Fibroblast of mammary gland (primary cell): Measurements from ENCODE around the gene RYR2.

Experiments
- DNase-seq: peaks from one replicate; pipeline ENCODE4 v3.0.0-alpha.2; 2010; ENCODE audit warnings: low read depth
- H3K4me3 ChIP-seq: 2 replicates; pipeline ENCODE4 v1.5.1; 2011; ENCODE audit warnings: low read depth, mild to moderate bottlenecking, low read length, moderate library complexity; ENCODE audit not compliant: control insufficient read depth
- CTCF ChIP-seq: conservative IDR thresholded peaks from 2 replicates; pipeline ENCODE4 v1.5.1; 2011; ENCODE audit warnings: low read depth, low read length, inconsistent platforms; ENCODE audit not compliant: control insufficient read depth, insufficient read depth

Gene RYR2

GRCh38 chr1:237011432-237011831 is 30.6 kb upstream of the RYR2 start:
- DNase-seq, result no peak
- TF ChIP-seq CTCF, result no peak
- no peak overlapping the region for H3K4me3 ChIP-seq

GRCh38 chr1:237012361-237012760 is 29.6 kb upstream of the RYR2 start:
- H3K4me3 ChIP-seq, result no peak overlapping the region
- no peak for TF ChIP-seq CTCF

DNA sequence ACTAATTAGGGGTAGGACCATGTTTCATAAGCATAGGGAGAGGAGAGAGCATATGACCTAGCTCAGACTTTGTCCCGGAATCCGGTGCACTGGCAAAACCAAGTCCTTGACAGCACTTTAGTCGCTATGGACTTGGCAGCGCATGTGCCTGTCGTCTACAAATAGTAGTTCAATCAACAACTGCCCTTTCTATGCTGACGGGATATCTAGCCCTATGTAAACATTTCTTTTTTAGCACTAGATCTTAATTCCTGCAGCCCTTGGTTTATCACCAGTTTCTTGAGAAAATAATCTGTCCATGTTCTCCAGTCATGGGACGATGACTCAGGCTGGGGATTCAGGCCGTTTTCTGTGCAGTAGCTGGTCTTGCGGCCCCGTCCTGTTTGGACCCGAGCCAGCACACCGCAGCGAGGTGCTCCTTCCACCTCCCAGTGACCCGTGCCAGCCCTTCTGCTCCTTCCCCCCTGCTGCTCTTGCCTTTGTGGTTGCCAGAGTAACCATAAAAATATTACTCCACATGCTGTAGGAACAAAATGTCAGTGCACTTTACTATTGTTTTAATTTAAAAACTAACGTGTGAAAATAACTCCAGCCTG is 29.1 kb upstream of the RYR2 start:
- H3K4me3 ChIP-seq, result no peak overlapping the region
- TF ChIP-seq CTCF, result no peak
- no peak for DNase-seq

More at GRCh38 chr1:237012361-237012760, 29.6 kb upstream of the RYR2 start:
- no peak for DNase-seq

DNA sequence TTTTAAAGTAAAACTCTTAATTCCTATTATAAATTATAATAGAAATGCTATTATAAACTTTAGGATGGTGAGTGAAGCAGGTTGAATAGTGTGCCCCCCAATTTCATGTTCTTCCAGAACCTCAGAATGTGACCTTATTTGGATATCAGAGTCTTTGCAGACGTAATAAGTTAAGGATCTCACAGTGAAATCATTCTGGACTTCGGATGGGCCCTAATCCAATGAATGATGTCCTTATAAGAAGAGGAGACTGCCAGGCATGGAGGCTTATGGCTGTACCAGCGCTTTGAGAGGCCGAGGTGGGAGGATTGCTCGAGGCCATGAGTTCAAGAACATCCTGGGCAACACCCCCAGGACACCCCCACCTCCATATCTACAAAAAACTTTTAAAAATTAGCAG is 28.4 kb upstream of the RYR2 start:
- H3K4me3 ChIP-seq, result no peak overlapping the region
- DNase-seq, result no peak
- TF ChIP-seq CTCF, result no peak

DNA sequence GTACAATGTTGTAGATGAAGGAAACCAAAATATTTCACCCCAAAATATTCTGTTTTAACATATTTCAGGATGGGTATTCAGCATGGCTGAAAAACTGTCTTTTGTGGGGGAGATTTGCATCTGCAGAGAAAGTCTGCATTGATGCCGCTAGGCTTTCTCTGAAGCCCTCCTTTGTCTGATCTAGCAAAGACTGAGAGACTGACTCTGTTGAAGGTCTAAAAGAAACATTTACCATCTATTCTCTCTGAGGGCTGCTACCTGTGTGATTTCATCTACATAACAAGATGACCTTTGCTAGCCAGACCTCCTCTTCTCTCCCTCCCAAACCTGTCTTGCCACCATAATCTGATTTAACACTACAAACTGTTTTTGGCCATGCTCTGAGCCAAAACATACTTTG is 25.4 kb upstream of the RYR2 start:
- TF ChIP-seq CTCF, result no peak
- H3K4me3 ChIP-seq, result no peak overlapping the region
- DNase-seq, result no peak

DNA sequence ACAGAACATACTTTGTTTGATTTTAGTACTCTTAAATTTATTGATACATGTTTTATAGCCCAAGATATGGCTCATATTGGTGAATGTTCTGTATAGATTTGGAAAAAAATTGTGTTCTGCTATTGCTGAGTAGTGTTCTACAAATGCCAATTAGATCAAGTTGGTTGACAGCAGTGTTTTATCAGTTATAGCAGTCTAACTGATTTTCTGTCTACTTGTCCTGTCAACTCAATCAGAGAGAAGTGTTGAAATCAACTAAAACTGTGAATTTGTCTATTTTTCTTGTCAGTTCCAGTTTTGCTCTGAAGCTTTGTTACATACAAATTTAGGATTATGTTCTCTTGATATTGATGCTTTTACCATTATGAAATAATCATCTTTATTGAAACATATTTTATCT is 23.1 kb upstream of the RYR2 start:
- DNase-seq, result no peak
- no peak for TF ChIP-seq CTCF
- H3K4me3 ChIP-seq, result no peak overlapping the region

GRCh38 chr1:237025358-237026074 is 16.5 kb upstream of the RYR2 start:
- TF ChIP-seq CTCF, result no peak
- H3K4me3 ChIP-seq, result no peak overlapping the region

More at GRCh38 chr1:237025358-237026074, 16.5 kb upstream of the RYR2 start:
- DNase-seq, result no peak
